A549 (cell line): Measurements from ENCODE around the gene KCNH2. TPM values are rescaled to one million over a fixed set of nuclear protein-coding genes. Genes with fewer than 3 reads are reported as not detected.
A peak's percentile ranks its signal among the peaks of the same experiment; 100 is the strongest.

Experiments used
- ATAC-seq, 2 experiments: fragments of 200-7000 bp in 1 of 2; fragments of >200 bp in 1 of 2; cut with Nextera tagmentation in 1 of 2; cut with Tn5 transposase in 1 of 2; 3 replicates each; pipeline versions ENCODE4 v1.8.0 to v1.9.1; 2018 to 2020; ENCODE audit warnings: mild to moderate bottlenecking in 1 of 2, moderate library complexity in 1 of 2
- CTCF ChIA-PET: fragments of 300-600 bp; sonication (Branson Sonifier 250); formaldehyde crosslinking; extraction: SDS; loops from one replicate; lab custom pipeline; 2021; ENCODE audit warnings: antibody characterized with exemption, inconsistent platforms; lab: Yijun Ruan, JAX
- POLR2A ChIA-PET: fragments of 350-600 bp; formaldehyde crosslinking; extraction: SDS; loops from one replicate; lab custom pipeline; 2021; ENCODE audit warnings: antibody characterized with exemption, inconsistent platforms; lab: Yijun Ruan, JAX
- DNase-seq, 2 experiments: peaks; one replicate each; pipeline versions ENCODE4 v3.0.0 to v3.0.0-alpha.2; 2011 to 2016; ENCODE audit warnings: low read depth in 1 of 2, low spot score in 1 of 2
- FAIRE-seq: peaks from 2 replicates; lab custom pipeline; 2011; peaks lifted over from hg19 to GRCh38; lab: Jason Lieb, UNC
- H3K27ac ChIP-seq, 2 experiments: fragments of >200 bp; sonication (Bioruptor Twin); formaldehyde crosslinking; 3 replicates each; pipeline ENCODE4 v1.5.1; 2016 to 2017
- H3K4me1 ChIP-seq: fragments of >200 bp; sonication (Bioruptor Twin); formaldehyde crosslinking; 3 replicates; pipeline ENCODE4 v1.6.1; 2016
- H3K4me2 ChIP-seq: fragments of >200 bp; sonication (Bioruptor Twin); formaldehyde crosslinking; 3 replicates; pipeline ENCODE4 v1.6.1; 2016
- H3K4me3 ChIP-seq: fragments of >200 bp; sonication (Bioruptor Twin); formaldehyde crosslinking; 3 replicates; pipeline ENCODE4 v1.5.1; 2016
- H3K9me3 ChIP-seq: fragments of >200 bp; sonication (Bioruptor Twin); formaldehyde crosslinking; 3 replicates; pipeline ENCODE4 v1.6.1; 2016
- BHLHE40 ChIP-seq: IDR thresholded peaks from 2 replicates; pipeline ENCODE4 v1.6.1; 2012; ENCODE audit warnings: low read depth, low read length, inconsistent platforms
- CEBPB ChIP-seq, 2 experiments: fragments of >200 bp in 1 of 2; sonication (Bioruptor Twin) in 1 of 2; formaldehyde crosslinking in 1 of 2; IDR thresholded peaks; 2 replicates each; pipeline ENCODE4 v1.6.1; 2012 to 2016
- CHD4 ChIP-seq: fragments of 200-600 bp; sonication (generic); IDR thresholded peaks from 2 replicates; pipeline ENCODE4 v1.6.1; 2016; ENCODE audit warnings: antibody characterized with exemption, mild to moderate bottlenecking, borderline replicate concordance
- E2F6 ChIP-seq: IDR thresholded peaks from 2 replicates; pipeline ENCODE4 v1.6.1; 2012; ENCODE audit warnings: low read depth, borderline replicate concordance
- EHF ChIP-seq: fragments of 250-450 bp; sonication (Bioruptor Pico); IDR thresholded peaks from 2 replicates; pipeline ENCODE4 v1.5.0; 2020; ENCODE audit warnings: mild to moderate bottlenecking
- EP300 ChIP-seq, 2 experiments: fragments of >200 bp; sonication (Bioruptor Twin); formaldehyde crosslinking; IDR thresholded peaks; 2 replicates in 1 of 2; 3 replicates in 1 of 2; pipeline ENCODE4 v1.6.1; 2016 to 2017
- ESRRA ChIP-seq: fragments of 150-350 bp; IDR thresholded peaks from 2 replicates; pipeline ENCODE4 v1.6.1; 2014; ENCODE audit warnings: mild to moderate bottlenecking, low read length, borderline replicate concordance
- FOSL2 ChIP-seq, 2 experiments: fragments of 450-650 bp in 1 of 2; fragments of >200 bp in 1 of 2; sonication (Bioruptor Twin) in 1 of 2; formaldehyde crosslinking; IDR thresholded peaks; 2 replicates each; pipeline versions ENCODE4 v1.5.0 to v1.6.1; 2016 to 2020; ENCODE audit warnings: mild to moderate bottlenecking in 1 of 2, moderate library complexity in 1 of 2
- GATA3 ChIP-seq: IDR thresholded peaks from 2 replicates; pipeline ENCODE4 v1.6.1; 2012; ENCODE audit warnings: borderline replicate concordance
- HEYL ChIP-seq: fragments of 250-450 bp; sonication (Bioruptor Pico); IDR thresholded peaks from 2 replicates; pipeline ENCODE4 v1.8.0; 2021; ENCODE audit warnings: mild to moderate bottlenecking, moderate library complexity
- JUN ChIP-seq, 2 experiments: fragments of >200 bp; sonication (Bioruptor Twin); formaldehyde crosslinking; IDR thresholded peaks; 2 replicates in 1 of 2; 3 replicates in 1 of 2; pipeline ENCODE4 v1.6.1; 2016 to 2017
- MAX ChIP-seq: IDR thresholded peaks from 2 replicates; pipeline ENCODE4 v1.6.1; 2012
- NFE2L2 ChIP-seq: fragments of 150-350 bp; conservative IDR thresholded peaks from 2 replicates; pipeline ENCODE4 v1.6.1; 2014; ENCODE audit warnings: low read length
- POLR2A ChIP-seq: IDR thresholded peaks from 2 replicates; pipeline ENCODE4 v1.6.1; 2012; ENCODE audit warnings: mild to moderate bottlenecking, low read length
- RARB ChIP-seq: fragments of 250-450 bp; sonication (Bioruptor Pico); IDR thresholded peaks from 2 replicates; pipeline ENCODE4 v1.8.0; 2021; ENCODE audit warnings: mild to moderate bottlenecking, moderate library complexity
- RCOR1 ChIP-seq: fragments of 150-350 bp; IDR thresholded peaks from 2 replicates; pipeline ENCODE4 v1.6.1; 2014; ENCODE audit warnings: antibody characterized with exemption, low read length, low read depth
- RNF2 ChIP-seq: fragments of 200-600 bp; sonication (generic); IDR thresholded peaks from 2 replicates; pipeline ENCODE4 v1.6.1; 2016; ENCODE audit warnings: low read depth, mild to moderate bottlenecking, antibody characterized with exemption, moderate library complexity, borderline replicate concordance
- SMC3 ChIP-seq: fragments of >200 bp; sonication (Bioruptor Twin); formaldehyde crosslinking; IDR thresholded peaks from 3 replicates; pipeline ENCODE4 v1.6.1; 2018; ENCODE audit warnings: inconsistent platforms
- TP53 ChIP-seq: fragments of 250-450 bp; sonication (Bioruptor Pico); IDR thresholded peaks from 2 replicates; pipeline ENCODE4 v1.5.0; 2021; ENCODE audit warnings: mild to moderate bottlenecking, moderate library complexity
- USF2 ChIP-seq: fragments of 450-650 bp; IDR thresholded peaks from 2 replicates; pipeline ENCODE4 v1.6.1; 2014; ENCODE audit warnings: antibody characterized with exemption
- WGBS: methylation state at CpG from one replicate; pipeline ENCODE4 v1.1.6; 2017; ENCODE audit errors: missing lambda C conversion rate; 5-methylcytosine and 5-hydroxymethylcytosine counted together
- polyA plus RNA-seq, 4 experiments: library from polyadenylated mRNA; depleted of rRNA in 3 of 4; stranded (reverse); fragments of >200 nt; fragmentation: RNase III in 1 of 4; extraction: RNeasy Plus Mini Kit Qiagen cat#74134 plus additional on column Dnase treatment in 1 of 4; gene quantifications; 2 replicates in 3 of 4; 3 replicates in 1 of 4; pipeline ENCODE4 v1.2.3, GENCODE V29; 2011 to 2017

Gene KCNH2
- polyA plus RNA-seq, 2 of the 4 experiments (the other 2 are of a cell fraction), result 0.26 to 0.41 TPM

DNA sequence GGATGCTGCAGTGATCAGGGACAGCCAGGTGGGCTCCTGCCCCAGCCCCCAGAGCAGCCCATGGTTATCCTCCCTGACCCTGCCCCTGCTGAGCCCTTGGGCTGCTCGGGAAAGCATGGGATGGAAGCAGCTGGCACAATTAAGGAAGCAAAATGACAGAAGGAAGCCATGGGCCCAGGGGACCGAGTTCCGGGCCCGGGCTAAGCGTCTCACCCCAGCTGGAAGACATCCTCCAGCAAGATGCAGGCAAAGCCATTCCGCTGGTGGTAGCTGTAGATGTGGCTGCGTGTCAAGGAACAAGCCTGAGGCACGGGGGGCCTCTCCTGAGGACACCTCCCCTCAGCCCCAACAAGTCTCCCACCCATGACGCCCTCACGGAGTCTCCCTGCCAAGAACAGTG lies 45.1 kb upstream of the KCNH2 start:
- no peak overlapping the region for H3K4me3 ChIP-seq
- no peak for ATAC-seq
- no peak for DNase-seq
- no peaks in the 10 kb centered on the region for H3K9me3 ChIP-seq
- FAIRE-seq, result no peak
- TF ChIP-seq EP300 (IDR thresholded peaks at IDR 0.05) (no peak), GATA3 (no peak), TP53 (CRISPR knock-in tag) (no peak), USF2 (no peak), JUN (IDR thresholded peaks at IDR 0.05) (no peak), CHD4 (no peak), CEBPB (IDR thresholded peaks at IDR 0.05) (no peak), EHF (CRISPR knock-in tag) (no peak), NFE2L2 (no peak), BHLHE40 (no peak), E2F6 (no peak), RARB (CRISPR knock-in tag) (no peak), ESRRA (no peak), FOSL2 (IDR thresholded peaks at IDR 0.05) (no peak), FOSL2 (CRISPR knock-in tag; IDR thresholded peaks at IDR 0.05) (no peak), MAX (no peak), SMC3 (no peak)
- H3K27ac ChIP-seq, result no peak overlapping the region
- CTCF ChIA-PET, result interaction anchor here (1.2 to 9.0 kb wide), 8 partner anchors 9 to 125 kb away, joined by 3 to 110 read pairs (median 4); no protein-coding TSS in a partner anchor
- WGBS, result 78% methylated on average over 10 of the region's 10 CpGs
- H3K4me2 ChIP-seq, result no peak overlapping the region
- POLR2A ChIA-PET, result no interaction called here
- peaks cover 17% of the 10 kb centered on the region; the same call in 2 of the 3 replicates for H3K4me1 ChIP-seq

DNA sequence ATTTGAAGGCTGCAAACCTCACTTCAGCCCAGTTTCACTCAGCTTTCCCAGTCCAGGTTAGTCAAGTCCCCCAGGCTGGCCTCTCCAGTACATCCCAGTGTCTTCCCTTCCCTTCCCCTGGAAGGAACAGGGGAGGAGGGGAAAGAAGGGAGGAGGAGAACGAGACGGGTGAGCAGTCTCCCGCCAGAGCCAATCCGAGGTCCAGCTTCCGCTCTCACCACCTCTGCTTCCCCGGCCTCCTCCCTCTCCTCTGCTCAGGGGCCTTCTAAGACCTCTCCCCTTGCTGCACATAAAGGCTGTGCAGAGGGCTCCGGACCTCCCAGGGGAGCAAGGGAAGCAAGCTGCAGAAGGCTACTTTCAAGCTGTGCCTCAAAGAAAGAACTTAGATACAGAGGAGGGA lies 42.1 kb upstream of the KCNH2 start:
- H3K4me1 ChIP-seq, result peaks cover 6% of the 10 kb centered on the region; the same call in 2 of the 3 replicates
- CTCF ChIA-PET, result interaction anchor here (0.6 to 9.0 kb wide), 13 partner anchors 8 to 1770 kb away, joined by 3 to 110 read pairs (median 20); partner anchors contain the start of gene ABCB8
- no peak for TF ChIP-seq RCOR1
- TF ChIP-seq BHLHE40, result no peak
- TF ChIP-seq TP53 (CRISPR knock-in tag), result no peak
- TF ChIP-seq, all 56 proteins: peak for 0
- 75% methylated on average over 7 of the region's 7 CpGs for WGBS
- peak in 1 of 2 experiments; percentile 4; a peak in 1 of 6 replicates for ATAC-seq
- DNase-seq, result no peak
- POLR2A ChIA-PET, result no interaction called here
- no peak for FAIRE-seq
- H3K4me2 ChIP-seq, result no peak overlapping the region
- H3K4me3 ChIP-seq, result no peak overlapping the region
- no peaks in the 10 kb centered on the region for H3K9me3 ChIP-seq
- no peak overlapping the region for H3K27ac ChIP-seq

GRCh38 chr7:151019130-151019447 lies 41.0 kb upstream of the KCNH2 start:
- no peaks in the 10 kb centered on the region for H3K9me3 ChIP-seq
- TF ChIP-seq RNF2 (no peak), HEYL (CRISPR knock-in tag) (no peak), RARB (CRISPR knock-in tag) (no peak), USF2 (no peak), TP53 (CRISPR knock-in tag) (no peak), POLR2A (no peak), GATA3 (no peak)
- no peak for FAIRE-seq
- WGBS, result 82% methylated on average over 9 of the region's 20 CpGs
- H3K4me3 ChIP-seq, result no peak overlapping the region
- H3K27ac ChIP-seq, result no peak overlapping the region
- no peak for ATAC-seq
- no peak for DNase-seq
- H3K4me2 ChIP-seq, result peak overlapping the region; percentile 90
- ChIA-PET CTCF (interaction anchor here (0.9 to 9.0 kb wide), 33 partner anchors 9 to 595 kb away, joined by 3 to 110 read pairs (median 9); partner anchors contain the start of genes ABCB8, NOS3 and SLC4A2), POLR2A (interaction anchor here (1.0 kb wide), 1 partner anchor 9 kb away, joined by 4 read pairs; the partner anchor contains the start of gene ABCB8)
- H3K4me1 ChIP-seq, result peaks cover 6% of the 10 kb centered on the region; the same call in 2 of the 3 replicates
